PFSK-1 (cell line): Measurements from ENCODE around the gene TINAG.

Experiments
- FOXP2 ChIP-seq: optimal IDR thresholded peaks from 2 replicates; pipeline ENCODE3; 2011; ENCODE audit warnings: borderline replicate concordance, control low read depth, inconsistent platforms; ENCODE audit not compliant: insufficient read depth; ENCODE audit errors: extremely low read length, extremely low read depth
- POLR2AphosphoS5 ChIP-seq: IDR thresholded peaks from 2 replicates; pipeline ENCODE4 v1.6.1; 2012; ENCODE audit warnings: low read depth, mild to moderate bottlenecking, control low read depth, low read length, moderate library complexity
- SIN3A ChIP-seq: IDR thresholded peaks from 2 replicates; pipeline ENCODE4 v1.6.1; 2012; ENCODE audit warnings: mild to moderate bottlenecking, low read length, moderate library complexity, borderline replicate concordance; ENCODE audit not compliant: insufficient read depth
- TAF1 ChIP-seq: IDR thresholded peaks from 2 replicates; pipeline ENCODE4 v1.6.1; 2012; ENCODE audit warnings: low read length, control low read depth, borderline replicate concordance; ENCODE audit not compliant: insufficient read depth
- TF ChIP-seq, protein P1 (sequence below), 2 experiments: IDR thresholded peaks; 2 replicates each; pipeline versions ENCODE4 v1.6.1 to v1.8.0; 2011 to 2012; ENCODE audit warnings: low read depth in 2 of 2, low read length in 2 of 2, control low read depth in 1 of 2, inconsistent platforms in 1 of 2, mild to moderate bottlenecking in 1 of 2, moderate library complexity in 1 of 2; ENCODE audit not compliant: insufficient read depth in 1 of 2

DNA sequence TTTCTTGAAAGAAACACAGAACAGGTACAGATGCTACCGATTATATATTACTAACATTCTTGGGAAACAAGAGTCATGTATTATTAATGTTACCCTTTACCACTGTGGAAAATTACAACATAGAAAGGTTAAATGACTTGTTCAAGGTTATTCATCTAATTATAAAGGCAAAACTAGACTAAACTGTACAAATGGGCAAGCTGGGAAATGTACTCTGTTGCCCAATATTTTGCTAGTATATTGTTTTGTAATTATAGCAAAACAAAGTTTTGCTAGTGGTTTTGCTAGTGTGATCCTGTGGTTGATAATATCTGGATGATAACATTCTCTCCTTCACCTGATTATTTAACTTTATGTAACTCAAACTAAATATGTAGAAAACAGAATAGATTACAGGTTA, 96.5 kb downstream of the TINAG start:
- TF ChIP-seq, protein P1, sequence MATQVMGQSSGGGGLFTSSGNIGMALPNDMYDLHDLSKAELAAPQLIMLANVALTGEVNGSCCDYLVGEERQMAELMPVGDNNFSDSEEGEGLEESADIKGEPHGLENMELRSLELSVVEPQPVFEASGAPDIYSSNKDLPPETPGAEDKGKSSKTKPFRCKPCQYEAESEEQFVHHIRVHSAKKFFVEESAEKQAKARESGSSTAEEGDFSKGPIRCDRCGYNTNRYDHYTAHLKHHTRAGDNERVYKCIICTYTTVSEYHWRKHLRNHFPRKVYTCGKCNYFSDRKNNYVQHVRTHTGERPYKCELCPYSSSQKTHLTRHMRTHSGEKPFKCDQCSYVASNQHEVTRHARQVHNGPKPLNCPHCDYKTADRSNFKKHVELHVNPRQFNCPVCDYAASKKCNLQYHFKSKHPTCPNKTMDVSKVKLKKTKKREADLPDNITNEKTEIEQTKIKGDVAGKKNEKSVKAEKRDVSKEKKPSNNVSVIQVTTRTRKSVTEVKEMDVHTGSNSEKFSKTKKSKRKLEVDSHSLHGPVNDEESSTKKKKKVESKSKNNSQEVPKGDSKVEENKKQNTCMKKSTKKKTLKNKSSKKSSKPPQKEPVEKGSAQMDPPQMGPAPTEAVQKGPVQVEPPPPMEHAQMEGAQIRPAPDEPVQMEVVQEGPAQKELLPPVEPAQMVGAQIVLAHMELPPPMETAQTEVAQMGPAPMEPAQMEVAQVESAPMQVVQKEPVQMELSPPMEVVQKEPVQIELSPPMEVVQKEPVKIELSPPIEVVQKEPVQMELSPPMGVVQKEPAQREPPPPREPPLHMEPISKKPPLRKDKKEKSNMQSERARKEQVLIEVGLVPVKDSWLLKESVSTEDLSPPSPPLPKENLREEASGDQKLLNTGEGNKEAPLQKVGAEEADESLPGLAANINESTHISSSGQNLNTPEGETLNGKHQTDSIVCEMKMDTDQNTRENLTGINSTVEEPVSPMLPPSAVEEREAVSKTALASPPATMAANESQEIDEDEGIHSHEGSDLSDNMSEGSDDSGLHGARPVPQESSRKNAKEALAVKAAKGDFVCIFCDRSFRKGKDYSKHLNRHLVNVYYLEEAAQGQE (IDR thresholded peaks at IDR 0.05; ENCODE audit: insufficient read depth in 1 of 2, low read depth in 2 of 2, low read length in 2 of 2), result no peak
- TF ChIP-seq TAF1 (no peak), POLR2AphosphoS5 (no peak), SIN3A (no peak), FOXP2 (no peak)
